ENCODE measurements around the gene HKDC1.
"Not testable (repeated sequence)": the region's sequence is repeated elsewhere in the genome, so short reads cannot be mapped to it uniquely, and the experiment has no call there.

Gene HKDC1

GRCh38 chr10:69295027-69295636 lies 75.0 kb downstream of the HKDC1 start:
- in situ Hi-C loops (cut with MboI; ENCODE audit: low pct_unique_long_range_greater_than_20kb, low sequenced_read_pairs, unreplicated experiment) = no loop called here
- TF ChIP-seq, protein P1, sequence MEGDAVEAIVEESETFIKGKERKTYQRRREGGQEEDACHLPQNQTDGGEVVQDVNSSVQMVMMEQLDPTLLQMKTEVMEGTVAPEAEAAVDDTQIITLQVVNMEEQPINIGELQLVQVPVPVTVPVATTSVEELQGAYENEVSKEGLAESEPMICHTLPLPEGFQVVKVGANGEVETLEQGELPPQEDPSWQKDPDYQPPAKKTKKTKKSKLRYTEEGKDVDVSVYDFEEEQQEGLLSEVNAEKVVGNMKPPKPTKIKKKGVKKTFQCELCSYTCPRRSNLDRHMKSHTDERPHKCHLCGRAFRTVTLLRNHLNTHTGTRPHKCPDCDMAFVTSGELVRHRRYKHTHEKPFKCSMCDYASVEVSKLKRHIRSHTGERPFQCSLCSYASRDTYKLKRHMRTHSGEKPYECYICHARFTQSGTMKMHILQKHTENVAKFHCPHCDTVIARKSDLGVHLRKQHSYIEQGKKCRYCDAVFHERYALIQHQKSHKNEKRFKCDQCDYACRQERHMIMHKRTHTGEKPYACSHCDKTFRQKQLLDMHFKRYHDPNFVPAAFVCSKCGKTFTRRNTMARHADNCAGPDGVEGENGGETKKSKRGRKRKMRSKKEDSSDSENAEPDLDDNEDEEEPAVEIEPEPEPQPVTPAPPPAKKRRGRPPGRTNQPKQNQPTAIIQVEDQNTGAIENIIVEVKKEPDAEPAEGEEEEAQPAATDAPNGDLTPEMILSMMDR (IDR thresholded peaks at IDR 0.05; ENCODE audit: extremely low read depth, insufficient read depth, missing control alignments) = no peak
- no peak for DNase-seq (ENCODE audit: low spot score)

DNA sequence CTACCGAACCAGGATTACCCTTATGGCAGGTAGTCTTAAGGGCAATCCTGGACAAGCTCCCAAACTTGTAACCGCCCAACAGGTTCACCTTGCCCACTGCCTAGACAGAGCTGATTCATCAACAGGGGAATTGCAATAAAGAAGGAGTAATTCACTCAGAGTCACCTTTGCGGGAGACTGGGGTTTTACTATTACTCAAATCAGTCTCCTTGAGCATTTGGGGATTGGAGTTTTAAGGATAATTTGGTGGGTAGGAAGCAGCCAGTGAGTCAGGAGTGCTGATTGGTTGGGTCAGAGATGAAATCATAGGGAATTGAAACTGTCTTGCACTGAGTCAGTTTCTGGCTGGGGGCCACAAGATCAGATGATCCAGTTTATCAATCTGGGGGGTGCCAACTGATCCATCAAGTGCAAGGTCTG lies 83.5 kb downstream of the HKDC1 start:
- in situ Hi-C loops (cut with MboI; ENCODE audit: low pct_unique_long_range_greater_than_20kb, low sequenced_read_pairs, unreplicated experiment) = no loop called here
- no peak for DNase-seq (ENCODE audit: low spot score)

GRCh38 chr10:69306421-69306820 lies 86.3 kb downstream of the HKDC1 start:
- in situ Hi-C loops (cut with MboI; ENCODE audit: low pct_unique_long_range_greater_than_20kb, low sequenced_read_pairs, unreplicated experiment) = no loop called here
- DNase-seq (ENCODE audit: low spot score) = no peak
- TF ChIP-seq, protein P1 (IDR thresholded peaks at IDR 0.05; ENCODE audit: extremely low read depth, insufficient read depth, missing control alignments) = no peak

More for the DNA sequence above, 83.5 kb downstream of the HKDC1 start:
- TF ChIP-seq, protein P1 (IDR thresholded peaks at IDR 0.05; ENCODE audit: extremely low read depth, insufficient read depth, missing control alignments) = no peak

- TF ChIP-seq, protein P1 (IDR thresholded peaks at IDR 0.05; ENCODE audit: extremely low read depth, insufficient read depth, missing control alignments) = no peak
- in situ Hi-C loops (cut with MboI; ENCODE audit: low pct_unique_long_range_greater_than_20kb, low sequenced_read_pairs, unreplicated experiment) = no loop called here
- no peak for DNase-seq (ENCODE audit: low spot score)
Measured at GRCh38 chr10:69307434-69307833, 87.3 kb downstream of the HKDC1 start.

DNA sequence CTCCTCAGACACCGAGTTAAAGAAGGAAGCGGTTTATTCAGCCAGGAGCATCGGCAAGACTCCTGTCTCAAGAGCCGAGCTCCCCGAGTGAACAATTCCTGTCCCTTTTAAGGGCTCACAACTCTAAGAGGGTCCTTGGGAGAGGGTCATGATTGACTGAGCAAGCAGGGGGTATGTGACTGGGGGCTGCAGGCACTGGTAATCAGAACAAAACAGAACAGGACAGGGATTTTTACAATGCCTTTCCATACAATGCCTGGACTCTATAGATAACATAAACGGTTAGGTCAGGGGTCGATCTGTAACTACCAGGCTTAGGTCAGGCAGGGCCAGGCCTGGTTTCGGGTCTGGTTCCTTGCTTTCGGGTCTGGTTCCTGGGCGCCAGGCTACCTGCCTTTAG lies 88.2 kb downstream of the HKDC1 start:
- in situ Hi-C loops (cut with MboI; ENCODE audit: low pct_unique_long_range_greater_than_20kb, low sequenced_read_pairs, unreplicated experiment); DNase-seq (ENCODE audit: low spot score): not testable (repeated sequence)

DNA sequence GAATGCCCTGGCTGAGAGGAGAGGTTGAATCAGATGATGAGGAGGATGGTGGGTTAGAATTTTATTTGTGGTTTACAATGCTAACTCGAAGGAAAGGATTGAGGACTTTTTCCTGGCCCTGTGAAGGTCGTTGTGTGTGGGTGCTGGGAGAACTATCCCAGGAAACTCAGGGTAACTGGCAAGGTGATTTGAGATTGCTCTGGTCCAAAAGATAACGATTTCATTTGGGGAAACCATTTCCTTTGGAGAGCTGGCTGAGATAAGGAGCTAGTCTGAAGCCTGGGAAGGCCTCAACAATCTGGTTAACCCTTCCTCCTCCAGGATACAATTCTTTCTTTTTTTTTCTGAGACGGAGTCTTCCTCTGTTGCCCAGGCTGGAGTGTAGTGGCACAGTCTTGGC lies 91.2 kb downstream of the HKDC1 start:
- TF ChIP-seq, protein P1 (IDR thresholded peaks at IDR 0.05; ENCODE audit: extremely low read depth, insufficient read depth, missing control alignments) = no peak
- DNase-seq (ENCODE audit: low spot score) = no peak
- in situ Hi-C loops (cut with MboI; ENCODE audit: low pct_unique_long_range_greater_than_20kb, low sequenced_read_pairs, unreplicated experiment) = no loop called here

DNA sequence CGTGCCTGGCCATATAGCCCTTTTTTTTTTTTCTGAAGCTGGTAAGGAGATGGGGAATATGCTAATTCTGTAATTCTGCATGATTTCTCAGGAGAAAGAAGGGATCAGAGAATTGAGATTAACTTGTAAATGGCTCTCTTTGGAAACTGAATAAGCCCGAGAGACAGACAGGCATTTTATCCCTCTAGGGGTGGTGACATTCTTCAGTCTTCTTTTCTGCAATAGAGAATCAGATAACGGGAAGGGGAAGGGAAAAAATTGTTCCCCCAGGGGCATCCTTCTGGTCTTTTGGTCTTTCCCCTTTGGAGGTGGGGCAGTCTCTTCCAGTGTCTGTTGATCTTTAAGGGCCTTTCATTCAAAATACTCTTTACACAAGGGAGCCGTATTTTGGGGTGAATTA lies 92.4 kb downstream of the HKDC1 start:
- no peak for DNase-seq (ENCODE audit: low spot score)
- in situ Hi-C loops (cut with MboI; ENCODE audit: low pct_unique_long_range_greater_than_20kb, low sequenced_read_pairs, unreplicated experiment) = no loop called here
- TF ChIP-seq, protein P1 (IDR thresholded peaks at IDR 0.05; ENCODE audit: extremely low read depth, insufficient read depth, missing control alignments) = no peak

Data from GM13977 (cell line).